ENCODE results near the gene GAS2.

DNA sequence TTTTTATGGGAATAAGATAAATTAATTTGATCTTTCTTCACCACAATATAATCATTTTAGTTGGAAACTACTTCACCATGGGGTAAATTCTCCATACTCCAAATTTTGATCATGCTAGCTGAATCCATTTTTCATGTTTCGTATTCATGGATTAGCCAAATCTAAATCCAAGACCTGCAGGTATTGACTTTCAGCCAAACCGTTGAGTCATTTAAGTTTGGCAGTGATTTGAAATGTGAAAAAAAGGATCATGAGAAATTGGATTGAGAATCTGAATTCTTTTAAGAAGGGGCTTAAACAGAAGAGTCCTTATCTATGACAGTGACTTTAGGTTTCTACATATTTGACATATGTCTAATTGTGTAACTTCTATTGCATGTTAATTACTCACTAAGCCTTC lies 5.3 kb downstream of the GAS2 start:
- TF ChIP-seq, protein P1, sequence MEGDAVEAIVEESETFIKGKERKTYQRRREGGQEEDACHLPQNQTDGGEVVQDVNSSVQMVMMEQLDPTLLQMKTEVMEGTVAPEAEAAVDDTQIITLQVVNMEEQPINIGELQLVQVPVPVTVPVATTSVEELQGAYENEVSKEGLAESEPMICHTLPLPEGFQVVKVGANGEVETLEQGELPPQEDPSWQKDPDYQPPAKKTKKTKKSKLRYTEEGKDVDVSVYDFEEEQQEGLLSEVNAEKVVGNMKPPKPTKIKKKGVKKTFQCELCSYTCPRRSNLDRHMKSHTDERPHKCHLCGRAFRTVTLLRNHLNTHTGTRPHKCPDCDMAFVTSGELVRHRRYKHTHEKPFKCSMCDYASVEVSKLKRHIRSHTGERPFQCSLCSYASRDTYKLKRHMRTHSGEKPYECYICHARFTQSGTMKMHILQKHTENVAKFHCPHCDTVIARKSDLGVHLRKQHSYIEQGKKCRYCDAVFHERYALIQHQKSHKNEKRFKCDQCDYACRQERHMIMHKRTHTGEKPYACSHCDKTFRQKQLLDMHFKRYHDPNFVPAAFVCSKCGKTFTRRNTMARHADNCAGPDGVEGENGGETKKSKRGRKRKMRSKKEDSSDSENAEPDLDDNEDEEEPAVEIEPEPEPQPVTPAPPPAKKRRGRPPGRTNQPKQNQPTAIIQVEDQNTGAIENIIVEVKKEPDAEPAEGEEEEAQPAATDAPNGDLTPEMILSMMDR (IDR thresholded peaks at IDR 0.05 in 4 of 5, conservative IDR thresholded peaks at IDR 0.05 in 1 of 5) = no peak
- no peak for TF ChIP-seq POLR2A (IDR thresholded peaks at IDR 0.05)
